Prostate gland (tissue), 2 donors: ENCODE results near the gene MARCHF2.
"Not testable (repeated sequence)": the region's sequence is repeated elsewhere in the genome, so short reads cannot be mapped to it uniquely, and the experiment has no call there.

Experiments
- POLR2AphosphoS5 ChIP-seq: sonication (generic); formaldehyde crosslinking; IDR thresholded peaks from one replicate; pipeline ENCODE4 v1.6.1; 2017; ENCODE audit warnings: antibody characterized with exemption
- TF ChIP-seq, protein P1 (sequence below), 4 experiments: fragments of 200-600 bp in 2 of 4; fragments of 450-650 bp in 2 of 4; sonication (generic) in 2 of 4; IDR thresholded peaks; 1 replicate in 3 of 4; 2 replicates in 1 of 4; pipeline ENCODE4 v1.5.1; 2016 to 2019; ENCODE audit warnings: antibody characterized with exemption in 4 of 4, mild to moderate bottlenecking in 2 of 4, moderate library complexity in 2 of 4

DNA sequence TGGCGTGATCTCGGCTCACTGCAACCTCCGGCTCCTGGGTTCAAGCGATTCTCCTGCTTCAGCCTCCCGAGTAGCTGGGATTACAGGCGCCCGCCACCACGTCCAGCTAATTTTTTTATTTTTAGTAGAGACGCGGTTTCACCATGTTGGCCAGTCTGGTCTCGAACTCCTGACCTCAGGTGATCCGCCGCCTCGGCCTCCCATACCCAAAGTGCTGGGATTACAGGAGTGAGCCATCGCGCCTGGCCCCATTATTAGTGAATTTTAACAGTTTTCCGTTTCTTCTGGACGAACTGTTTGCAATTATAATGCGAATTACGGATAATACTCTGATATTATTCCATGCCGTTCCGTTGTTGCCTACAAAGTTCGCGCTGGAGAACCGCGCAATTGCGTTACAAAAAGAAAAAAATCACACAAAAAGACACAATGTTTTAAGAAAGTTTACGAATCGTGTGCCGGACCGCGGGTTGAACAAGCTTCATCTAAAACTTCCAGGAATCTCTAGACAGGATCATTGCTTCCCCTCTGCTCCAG is 31.1 kb downstream of the MARCHF2 start:
- TF ChIP-seq, protein P1, sequence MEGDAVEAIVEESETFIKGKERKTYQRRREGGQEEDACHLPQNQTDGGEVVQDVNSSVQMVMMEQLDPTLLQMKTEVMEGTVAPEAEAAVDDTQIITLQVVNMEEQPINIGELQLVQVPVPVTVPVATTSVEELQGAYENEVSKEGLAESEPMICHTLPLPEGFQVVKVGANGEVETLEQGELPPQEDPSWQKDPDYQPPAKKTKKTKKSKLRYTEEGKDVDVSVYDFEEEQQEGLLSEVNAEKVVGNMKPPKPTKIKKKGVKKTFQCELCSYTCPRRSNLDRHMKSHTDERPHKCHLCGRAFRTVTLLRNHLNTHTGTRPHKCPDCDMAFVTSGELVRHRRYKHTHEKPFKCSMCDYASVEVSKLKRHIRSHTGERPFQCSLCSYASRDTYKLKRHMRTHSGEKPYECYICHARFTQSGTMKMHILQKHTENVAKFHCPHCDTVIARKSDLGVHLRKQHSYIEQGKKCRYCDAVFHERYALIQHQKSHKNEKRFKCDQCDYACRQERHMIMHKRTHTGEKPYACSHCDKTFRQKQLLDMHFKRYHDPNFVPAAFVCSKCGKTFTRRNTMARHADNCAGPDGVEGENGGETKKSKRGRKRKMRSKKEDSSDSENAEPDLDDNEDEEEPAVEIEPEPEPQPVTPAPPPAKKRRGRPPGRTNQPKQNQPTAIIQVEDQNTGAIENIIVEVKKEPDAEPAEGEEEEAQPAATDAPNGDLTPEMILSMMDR (IDR thresholded peaks at IDR 0.05): not testable (repeated sequence)
- TF ChIP-seq POLR2AphosphoS5: not testable (repeated sequence)
